Embryonic facial prominence (tissue), 1 donor: ENCODE results near the gene KRTAP5-9.
"Not testable (repeated sequence)": the region's sequence is repeated elsewhere in the genome, so short reads cannot be mapped to it uniquely, and the experiment has no call there.

Source experiments
- DNase-seq: peaks from one replicate; pipeline ENCODE4 v3.0.0-alpha.2; 2016; ENCODE audit errors: extremely low spot score

Gene KRTAP5-9

GRCh38 chr11:71548120-71548519, at the start of gene KRTAP5-9:
KRTAP5-9 (plus strand) TSS chr11:71548420; CDS start chr11:71548658, 238 bp downstream.
- no peak for DNase-seq

- DNase-seq: no peak
These were observed 49.1 kb upstream of the KRTAP5-9 start for GRCh38 chr11:71499125-71499524.

GRCh38 chr11:71499546-71499945, 48.7 kb upstream of the KRTAP5-9 start:
- no peak for DNase-seq

- DNase-seq: no peak
These were observed 47.6 kb upstream of the KRTAP5-9 start for GRCh38 chr11:71500601-71501021.

- DNase-seq: no peak
These were observed 46.9 kb upstream of the KRTAP5-9 start for GRCh38 chr11:71501071-71501985.

- no peak for DNase-seq
These were observed 46.2 kb upstream of the KRTAP5-9 start for GRCh38 chr11:71502026-71502425.

GRCh38 chr11:71502871-71503435, 45.3 kb upstream of the KRTAP5-9 start:
- no peak for DNase-seq

- DNase-seq: no peak
These were observed 43.7 kb upstream of the KRTAP5-9 start for GRCh38 chr11:71504531-71504930.

- DNase-seq: no peak
These were observed 43.2 kb upstream of the KRTAP5-9 start for GRCh38 chr11:71505001-71505400.

GRCh38 chr11:71505781-71506180, 42.4 kb upstream of the KRTAP5-9 start:
- DNase-seq: no peak

GRCh38 chr11:71507102-71507501, 41.1 kb upstream of the KRTAP5-9 start:
- no peak for DNase-seq

- DNase-seq: no peak
These were observed 29.4 kb upstream of the KRTAP5-9 start for GRCh38 chr11:71518506-71519471.

- no peak for DNase-seq
These were observed 28.7 kb upstream of the KRTAP5-9 start for GRCh38 chr11:71519546-71519945.

GRCh38 chr11:71525188-71525937, 22.9 kb upstream of the KRTAP5-9 start:
- no peak for DNase-seq

GRCh38 chr11:71525938-71526495, 22.2 kb upstream of the KRTAP5-9 start:
- no peak for DNase-seq

- not testable (repeated sequence) for DNase-seq
These were observed 21.2 kb upstream of the KRTAP5-9 start, which contains the start of gene KRTAP5-7 for GRCh38 chr11:71526796-71527575. KRTAP5-7 (plus strand) TSS chr11:71527267; CDS start chr11:71527301, 34 bp downstream.

GRCh38 chr11:71527576-71528210, 20.5 kb upstream of the KRTAP5-9 start:
- DNase-seq: no peak

- no peak for DNase-seq
These were observed 17.6 kb upstream of the KRTAP5-9 start for GRCh38 chr11:71530602-71531001.

- DNase-seq: no peak
These were observed 16.1 kb upstream of the KRTAP5-9 start for GRCh38 chr11:71532036-71532610.
